Rectal smooth muscle tissue (tissue), 1 donor: ENCODE data around the gene NCKAP5.
"Not testable (repeated sequence)": the region's sequence is repeated elsewhere in the genome, so short reads cannot be mapped to it uniquely, and the experiment has no call there.

Source experiments
- H3K27ac ChIP-seq: one replicate; pipeline ENCODE4 v1.7.0; 2013; ENCODE audit warnings: low read depth, low read length, inconsistent platforms
- H3K27me3 ChIP-seq: one replicate; pipeline ENCODE4 v1.7.0; 2013; ENCODE audit warnings: low read length; ENCODE audit not compliant: control insufficient read depth, insufficient read depth
- H3K36me3 ChIP-seq: one replicate; pipeline ENCODE4 v1.7.0; 2013; ENCODE audit warnings: low read length; ENCODE audit not compliant: control insufficient read depth, insufficient read depth
- H3K4me1 ChIP-seq: one replicate; pipeline ENCODE4 v1.7.0; 2013; ENCODE audit warnings: low read length; ENCODE audit not compliant: control insufficient read depth, insufficient read depth
- H3K4me3 ChIP-seq: one replicate; pipeline ENCODE4 v1.7.0; 2013; ENCODE audit warnings: low read length
- H3K9ac ChIP-seq: one replicate; pipeline ENCODE4 v1.7.0; 2013; ENCODE audit warnings: low read length

The NCKAP5 gene

DNA sequence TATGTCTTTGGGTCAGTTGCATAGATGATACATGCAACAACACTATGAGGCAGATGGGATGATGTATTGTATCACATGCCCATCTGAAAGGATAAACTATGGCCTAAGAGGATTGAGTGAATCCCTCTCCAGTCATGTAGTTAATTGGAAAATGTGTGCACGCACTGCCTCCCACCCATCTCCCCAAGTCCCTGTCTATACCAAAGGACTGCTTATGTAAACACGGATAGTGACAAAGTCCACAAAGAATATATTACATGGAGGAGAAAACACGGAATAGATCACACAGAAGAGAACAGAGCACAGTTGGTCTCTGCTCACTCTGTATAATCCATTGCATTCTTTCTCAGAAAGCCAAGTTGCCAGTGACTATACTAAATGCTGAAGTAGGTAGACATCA is 82.4 kb downstream of the NCKAP5 start:
- H3K4me1 ChIP-seq = no peaks in the 10 kb centered on the region
- H3K36me3 ChIP-seq = no peaks in the 10 kb centered on the region
- no peak overlapping the region for H3K9ac ChIP-seq
- H3K27ac ChIP-seq = no peak overlapping the region
- H3K27me3 ChIP-seq = no peaks in the 10 kb centered on the region
- no peak overlapping the region for H3K4me3 ChIP-seq

DNA sequence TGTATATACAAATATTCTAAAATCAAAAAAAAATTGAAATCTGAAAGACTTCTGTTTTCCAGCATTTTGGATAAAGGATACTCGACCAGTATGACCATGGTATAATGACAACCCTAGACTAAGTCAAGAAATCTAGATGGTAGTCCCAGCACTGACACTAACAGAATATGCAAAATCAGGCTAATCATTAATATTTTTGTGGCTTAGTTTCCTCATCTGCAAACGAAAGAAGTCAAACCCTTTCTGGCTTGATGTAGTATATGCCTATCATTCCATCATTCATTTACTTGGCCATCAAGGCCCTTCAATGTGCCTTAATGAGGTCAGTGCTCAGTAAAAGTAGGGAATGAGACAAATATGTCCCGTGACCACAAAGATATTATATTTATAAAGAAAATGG is 83.5 kb downstream of the NCKAP5 start:
- Histone ChIP-seq H3K27me3 (no peaks in the 10 kb centered on the region), H3K4me1 (no peaks in the 10 kb centered on the region), H3K9ac (no peak overlapping the region), H3K4me3 (no peak overlapping the region), H3K27ac (no peak overlapping the region), H3K36me3 (no peaks in the 10 kb centered on the region)

DNA sequence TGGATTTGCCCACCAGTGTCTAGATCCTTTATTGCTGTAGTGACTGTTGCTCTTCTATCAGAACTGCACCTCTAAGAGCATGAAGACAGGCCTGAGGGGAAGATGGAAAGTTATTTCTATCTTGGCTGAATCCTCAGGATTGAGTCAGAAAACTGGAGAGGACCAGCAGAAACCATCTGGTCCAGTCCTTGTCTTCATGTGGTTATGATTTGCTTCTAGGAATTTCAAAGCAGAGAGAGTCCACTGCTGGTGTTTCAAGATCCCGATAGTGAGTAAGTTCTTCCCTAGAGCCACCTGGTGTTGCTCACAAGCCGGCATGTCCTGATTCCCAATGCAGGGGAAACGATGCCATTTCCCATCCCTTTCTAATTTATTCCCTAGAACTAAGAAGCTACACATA is 84.2 kb downstream of the NCKAP5 start:
- H3K4me1 ChIP-seq = no peaks in the 10 kb centered on the region

DNA sequence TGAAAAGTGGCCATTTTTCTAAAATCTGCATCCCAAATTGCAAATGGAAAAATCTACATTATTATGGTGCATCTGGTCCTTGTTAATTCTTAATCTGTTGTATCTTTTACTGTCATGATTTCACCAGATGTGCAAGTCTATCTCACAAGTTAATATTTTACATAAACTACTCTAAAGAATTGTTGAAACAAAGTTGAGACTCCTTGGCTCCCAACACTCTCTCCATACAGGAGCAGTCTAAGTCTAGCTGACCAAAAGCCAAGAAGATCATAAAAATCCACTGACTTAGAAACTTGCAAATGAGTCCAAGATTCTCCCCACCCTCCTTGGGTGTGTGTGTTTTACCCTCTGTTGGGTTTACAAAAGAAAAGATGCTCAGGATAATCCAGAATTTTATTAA is 85.1 kb downstream of the NCKAP5 start:
- Histone ChIP-seq H3K36me3 (no peaks in the 10 kb centered on the region), H3K9ac (no peak overlapping the region), H3K4me1 (no peaks in the 10 kb centered on the region), H3K4me3 (no peak overlapping the region), H3K27me3 (no peaks in the 10 kb centered on the region), H3K27ac (no peak overlapping the region)

More for the DNA sequence above, 84.2 kb downstream of the NCKAP5 start:
- no peaks in the 10 kb centered on the region for H3K27me3 ChIP-seq
- no peaks in the 10 kb centered on the region for H3K36me3 ChIP-seq
- no peak overlapping the region for H3K9ac ChIP-seq
- H3K4me3 ChIP-seq = no peak overlapping the region
- no peak overlapping the region for H3K27ac ChIP-seq

DNA sequence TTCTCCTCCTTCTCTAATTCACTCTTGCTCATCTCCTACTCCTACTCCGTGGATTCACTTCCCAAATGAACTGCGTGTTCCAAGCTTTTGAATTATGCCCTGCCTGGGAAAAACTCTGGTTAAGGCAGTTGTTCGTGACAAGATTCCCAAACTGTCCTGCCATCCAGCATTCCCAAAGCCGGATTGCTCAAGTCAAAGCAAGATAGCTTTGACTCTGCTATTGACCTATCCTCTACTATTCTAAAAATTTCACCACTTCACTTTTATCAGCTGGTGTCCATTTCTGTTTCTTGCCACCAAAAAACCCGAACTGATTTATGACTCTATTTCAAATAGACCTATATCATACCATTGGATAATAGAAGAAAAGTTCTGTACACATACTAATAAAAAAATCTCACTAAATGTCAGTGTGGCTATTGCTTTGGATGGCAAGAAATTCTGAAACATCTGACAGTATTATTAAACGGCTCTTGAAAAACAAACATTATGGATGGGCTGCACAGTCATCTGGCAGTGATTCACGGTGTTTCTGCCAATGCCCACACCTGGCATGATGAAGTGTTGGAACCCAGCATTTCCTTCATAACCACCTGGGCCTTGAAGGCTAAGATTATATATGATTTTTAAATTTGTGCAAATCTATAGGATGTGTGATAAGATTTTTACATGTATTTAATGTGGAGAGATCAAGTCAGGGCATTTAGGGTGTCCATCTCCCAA is 87.4 kb downstream of the NCKAP5 start:
- Histone ChIP-seq H3K9ac (no peak overlapping the region), H3K27me3 (no peaks in the 10 kb centered on the region), H3K27ac (no peak overlapping the region), H3K4me1 (no peaks in the 10 kb centered on the region), H3K4me3 (no peak overlapping the region), H3K36me3 (no peaks in the 10 kb centered on the region)

DNA sequence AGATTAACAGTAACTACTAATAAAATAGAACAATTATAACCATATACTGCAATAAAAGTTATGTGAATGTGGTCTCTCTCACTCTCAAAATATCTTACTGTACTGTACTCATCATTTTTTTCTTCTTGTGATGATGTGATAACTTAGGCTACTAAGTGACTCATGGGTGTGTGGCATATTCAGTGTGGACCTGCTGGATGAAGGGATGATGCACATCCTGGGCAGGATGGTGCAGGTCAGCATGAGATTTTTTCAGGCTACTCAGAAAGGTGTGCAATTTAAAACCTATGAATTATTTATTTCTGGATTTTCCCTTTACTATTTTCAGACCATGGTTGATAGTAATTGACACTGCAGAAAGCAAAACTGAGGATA is 90.7 kb downstream of the NCKAP5 start:
- H3K27ac ChIP-seq = no peak overlapping the region
- H3K4me3 ChIP-seq = no peak overlapping the region
- H3K27me3 ChIP-seq = no peaks in the 10 kb centered on the region
- no peaks in the 10 kb centered on the region for H3K4me1 ChIP-seq
- H3K36me3 ChIP-seq = no peaks in the 10 kb centered on the region
- no peak overlapping the region for H3K9ac ChIP-seq

DNA sequence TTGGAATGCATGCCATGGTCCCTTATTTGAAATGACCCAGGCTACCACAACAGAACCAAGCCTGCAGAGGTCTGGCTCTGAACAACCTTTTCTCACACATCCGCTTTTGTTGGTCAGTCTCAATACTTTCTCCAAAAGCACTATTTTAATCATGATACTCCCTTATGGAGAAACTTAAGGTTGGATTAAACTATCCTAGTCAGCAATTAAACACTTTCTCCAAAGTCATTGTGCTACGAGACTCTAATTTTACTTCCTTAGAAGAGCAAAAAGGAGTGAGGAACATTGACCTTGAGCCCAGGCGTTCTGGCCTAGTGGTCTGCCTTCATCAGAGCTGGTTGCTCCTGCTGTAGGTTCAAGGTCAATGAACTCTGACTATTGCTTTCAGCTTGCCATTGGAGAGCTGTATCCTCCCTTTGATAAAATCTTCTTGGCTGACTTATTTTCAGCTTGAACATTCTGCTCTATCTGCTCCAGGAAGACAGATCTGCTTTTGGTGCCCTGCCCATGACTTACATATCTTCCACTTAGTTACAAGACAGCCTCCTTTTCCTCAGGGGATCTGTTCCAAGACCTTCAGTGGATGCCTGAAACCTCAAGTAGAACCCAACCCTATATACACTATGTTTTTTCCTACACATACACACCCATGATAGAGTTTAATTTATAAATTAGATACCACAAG is 91.2 kb downstream of the NCKAP5 start:
- Histone ChIP-seq H3K9ac (no peak overlapping the region), H3K36me3 (no peaks in the 10 kb centered on the region)

DNA sequence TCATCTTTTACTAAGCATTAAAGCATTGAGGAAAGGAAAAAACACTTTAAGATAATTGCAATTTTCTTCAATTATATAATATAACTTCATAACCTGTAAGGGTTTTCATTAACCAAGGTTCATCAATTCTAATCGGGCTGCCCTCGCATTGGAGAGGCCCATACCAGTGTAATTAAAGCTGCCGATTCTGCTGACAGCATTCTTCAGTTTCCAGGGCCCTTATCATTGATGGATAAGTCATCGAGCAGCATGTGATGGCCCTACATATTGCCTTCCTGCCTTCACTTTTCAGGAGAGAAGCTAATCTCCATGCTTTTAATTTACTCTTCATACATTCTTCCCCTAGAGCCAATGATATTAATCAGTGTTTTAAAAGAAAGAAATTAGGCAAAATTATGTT is 92.0 kb downstream of the NCKAP5 start:
- H3K27ac ChIP-seq = no peak overlapping the region
- H3K4me1 ChIP-seq = no peaks in the 10 kb centered on the region

More for the DNA sequence above, 91.2 kb downstream of the NCKAP5 start:
- Histone ChIP-seq H3K27me3 (no peaks in the 10 kb centered on the region), H3K4me1 (no peaks in the 10 kb centered on the region), H3K27ac (no peak overlapping the region), H3K4me3 (no peak overlapping the region)

DNA sequence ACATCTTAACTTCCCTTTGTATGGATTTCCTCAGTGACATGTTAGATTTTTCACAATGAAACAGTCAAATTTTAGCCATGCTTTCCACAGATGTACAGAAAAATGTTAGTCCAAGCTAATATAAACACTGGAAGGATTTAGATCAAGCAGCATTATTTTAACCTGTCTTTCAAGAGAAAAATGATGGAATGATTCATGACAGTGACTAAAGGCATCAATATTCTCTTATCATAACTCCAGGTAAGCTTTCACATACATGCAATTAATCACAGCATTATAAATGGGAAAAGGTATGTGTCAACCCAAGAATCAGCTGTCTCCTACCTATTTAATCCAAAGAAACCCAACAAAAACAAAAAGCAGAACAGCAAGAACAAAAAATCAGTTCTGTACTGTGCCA is 92.7 kb downstream of the NCKAP5 start:
- Histone ChIP-seq H3K27me3 (no peaks in the 10 kb centered on the region), H3K4me3 (no peak overlapping the region), H3K27ac (no peak overlapping the region), H3K36me3 (no peaks in the 10 kb centered on the region), H3K9ac (no peak overlapping the region), H3K4me1 (no peaks in the 10 kb centered on the region)

More for the DNA sequence above, 92.0 kb downstream of the NCKAP5 start:
- no peaks in the 10 kb centered on the region for H3K36me3 ChIP-seq
- H3K4me3 ChIP-seq = no peak overlapping the region
- no peaks in the 10 kb centered on the region for H3K27me3 ChIP-seq
- no peak overlapping the region for H3K9ac ChIP-seq

DNA sequence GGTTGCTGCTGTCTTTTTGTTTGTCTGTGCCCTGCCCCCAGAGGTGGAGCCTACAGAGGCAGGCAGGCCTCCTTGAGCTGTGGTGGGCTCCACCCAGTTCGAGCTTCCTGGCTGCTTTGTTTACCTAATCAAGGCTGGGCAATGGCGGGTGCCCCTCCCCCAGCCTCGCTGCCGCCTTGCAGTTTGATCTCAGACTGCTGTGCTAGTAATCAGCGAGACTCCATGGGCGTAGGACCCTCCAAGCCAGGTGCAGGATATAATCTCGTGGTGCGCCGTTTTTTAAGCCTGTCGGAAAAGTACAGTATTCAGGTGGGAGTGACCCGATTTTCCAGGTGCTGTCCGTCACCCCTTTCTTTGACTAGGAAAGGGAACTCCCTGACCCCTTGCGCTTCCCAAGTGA is 97.8 kb downstream of the NCKAP5 start:
- not testable (repeated sequence) for H3K4me3 ChIP-seq, H3K27ac ChIP-seq, H3K36me3 ChIP-seq, H3K4me1 ChIP-seq, H3K9ac ChIP-seq, H3K27me3 ChIP-seq

DNA sequence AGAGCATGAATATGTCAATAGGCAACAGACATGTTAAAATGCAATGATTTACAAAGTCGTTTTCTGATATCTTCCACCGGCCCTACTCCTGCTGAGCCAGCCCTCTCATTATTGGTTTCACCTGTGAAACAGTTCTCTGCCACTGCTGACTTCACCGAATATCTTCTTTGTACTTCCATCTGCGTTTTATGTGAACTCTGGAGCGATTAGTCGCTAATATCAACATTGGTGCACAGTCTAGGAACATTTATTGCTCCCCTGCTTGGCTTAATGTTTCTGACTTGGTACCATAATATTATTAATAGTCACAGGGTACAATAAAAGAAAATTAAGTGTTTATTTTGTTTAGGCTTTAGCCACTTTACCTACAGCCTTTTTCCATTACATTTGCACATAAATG is 105.5 kb downstream of the NCKAP5 start:
- no peaks in the 10 kb centered on the region for H3K4me1 ChIP-seq
- no peaks in the 10 kb centered on the region for H3K27me3 ChIP-seq
- no peaks in the 10 kb centered on the region for H3K36me3 ChIP-seq
- H3K27ac ChIP-seq = no peak overlapping the region
- no peak overlapping the region for H3K4me3 ChIP-seq
- no peak overlapping the region for H3K9ac ChIP-seq

DNA sequence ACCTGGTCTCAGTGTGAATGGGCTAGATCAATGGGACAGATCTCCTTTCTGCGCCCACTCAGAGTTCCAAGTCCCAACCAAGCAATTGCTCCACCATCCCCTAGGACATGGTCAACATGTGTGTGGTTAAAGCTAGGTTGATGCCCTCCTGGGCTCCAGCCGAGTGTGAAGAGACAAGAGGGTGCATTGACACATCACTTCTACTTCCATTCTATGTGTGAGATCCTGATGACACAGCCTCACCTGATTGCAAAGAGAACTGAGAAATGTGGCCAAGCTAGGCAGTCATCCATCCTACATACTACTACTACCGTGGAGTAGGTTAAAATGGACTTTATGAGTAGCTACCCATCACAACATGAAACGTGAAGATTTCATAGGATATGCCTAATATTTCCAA is 106.8 kb downstream of the NCKAP5 start:
- Histone ChIP-seq H3K27ac (no peak overlapping the region), H3K27me3 (no peaks in the 10 kb centered on the region), H3K4me3 (no peak overlapping the region), H3K4me1 (no peaks in the 10 kb centered on the region), H3K36me3 (no peaks in the 10 kb centered on the region), H3K9ac (no peak overlapping the region)

DNA sequence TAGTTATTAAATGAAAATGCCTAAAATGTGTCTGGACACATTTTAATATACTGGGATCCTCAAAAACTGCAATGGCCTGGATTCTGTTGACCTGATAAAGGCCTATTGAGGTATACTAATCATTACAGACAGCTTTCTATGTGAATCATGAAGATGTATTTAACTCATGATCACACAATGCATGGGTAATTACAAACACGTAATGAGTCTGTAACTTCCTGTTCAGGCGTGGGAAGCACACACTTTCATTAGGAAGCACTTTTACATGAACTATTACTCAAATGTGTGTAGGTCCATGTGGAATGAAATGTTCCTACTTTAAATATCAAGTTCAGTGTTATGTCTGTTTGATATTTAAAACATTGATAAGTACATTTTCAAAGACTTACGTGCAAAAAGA is 108.7 kb downstream of the NCKAP5 start:
- no peak overlapping the region for H3K4me3 ChIP-seq
- H3K27me3 ChIP-seq = no peaks in the 10 kb centered on the region
- H3K9ac ChIP-seq = no peak overlapping the region
- no peak overlapping the region for H3K27ac ChIP-seq
- H3K4me1 ChIP-seq = no peaks in the 10 kb centered on the region
- H3K36me3 ChIP-seq = no peaks in the 10 kb centered on the region
